ENCODE measurements around the gene NFKBIB.

GRCh38 chr19:38875656-38876395 lies 23.9 kb upstream of the NFKBIB start:
- no peak for TF ChIP-seq CTCF (conservative IDR thresholded peaks at IDR 0.05)
- no peak for TF ChIP-seq ZFX (IDR thresholded peaks at IDR 0.05)

All from C4-2B (cell line).